GM12865 (cell line): Measurements from ENCODE around the gene PARP3.

ENCODE experiments used
- DNase-seq: peaks from one replicate; pipeline ENCODE4 v3.0.0; 2010; ENCODE audit warnings: low read depth
- H3K4me3 ChIP-seq: 2 replicates; pipeline ENCODE4 v1.5.1; 2011; ENCODE audit warnings: mild to moderate bottlenecking, low read depth, low read length, control low read depth
- CTCF ChIP-seq: IDR thresholded peaks from 2 replicates; pipeline ENCODE4 v1.5.1; 2011; ENCODE audit warnings: low read length, control low read depth, low read depth, inconsistent platforms; ENCODE audit not compliant: insufficient read depth; ENCODE audit errors: missing control alignments

The PARP3 gene

GRCh38 chr3:51974277-51974962 lies 32.3 kb downstream of the PARP3 start:
- TF ChIP-seq CTCF = no peak
- peak overlapping the region; percentile 77 for H3K4me3 ChIP-seq
- DNase-seq = peak; percentile 37

GRCh38 chr3:51974963-51975851 lies 33.0 kb downstream of the PARP3 start, which contains the start of gene ABHD14A:
ABHD14A (plus strand) TSS chr3:51975064; CDS start chr3:51975136, 72 bp downstream.
- peak; percentile 84 for DNase-seq
- H3K4me3 ChIP-seq = peak within 1 kb of the TSS; percentile 77
- TF ChIP-seq CTCF = no peak

- TF ChIP-seq CTCF = peak; percentile 12
- DNase-seq = peak; percentile 53
- H3K4me3 ChIP-seq = peak overlapping the region; percentile 77
These were observed 33.8 kb downstream of the PARP3 start for GRCh38 chr3:51975852-51976549.

- DNase-seq = no peak
- no peak overlapping the region for H3K4me3 ChIP-seq
- TF ChIP-seq CTCF = no peak
These were observed 35.4 kb downstream of the PARP3 start for GRCh38 chr3:51977446-51978142.

GRCh38 chr3:51978143-51978502 lies 36.0 kb downstream of the PARP3 start:
- no peak for TF ChIP-seq CTCF
- no peak overlapping the region for H3K4me3 ChIP-seq
- DNase-seq = no peak

- H3K4me3 ChIP-seq = no peak overlapping the region
- DNase-seq = no peak
- no peak for TF ChIP-seq CTCF
These were observed 38.1 kb downstream of the PARP3 start for GRCh38 chr3:51980253-51980652.
